Spleen (tissue), 7 donors: ENCODE data around the gene XPOT.

ENCODE experiments used
- POLR2A ChIP-seq, 3 donors: fragments of 450-650 bp; IDR thresholded peaks; one replicate each; pipeline ENCODE4 v1.5.1; 2017; ENCODE audit warnings: antibody characterized with exemption in 3 of 3, mild to moderate bottlenecking in 1 of 3
- POLR2AphosphoS5 ChIP-seq, 3 donors: sonication (generic); formaldehyde crosslinking; IDR thresholded peaks; one replicate each; pipeline ENCODE4 v1.5.1; 2017; ENCODE audit warnings: antibody characterized with exemption in 3 of 3
- TF ChIP-seq, protein P1 (sequence below), 11 experiments: fragments of 200-600 bp in 7 of 11; fragments of 450-650 bp in 4 of 11; sonication (generic) in 4 of 11; IDR thresholded peaks in 8 of 11; conservative IDR thresholded peaks in 3 of 11; 1 replicate in 7 of 11; 2 replicates in 4 of 11; pipeline versions ENCODE4 v1.4.0 to v1.8.0; 2016 to 2021; ENCODE audit warnings: antibody characterized with exemption in 11 of 11, inconsistent platforms in 4 of 11, mild to moderate bottlenecking in 1 of 11
- donor health status: DM: no; HTN: no; CAD: no; lungs with moderate emphysema.
- donor health status: DM: no; HTN: no; CAD: no.
- donor health status: DM: no; HTN: no; CAD: no.

DNA sequence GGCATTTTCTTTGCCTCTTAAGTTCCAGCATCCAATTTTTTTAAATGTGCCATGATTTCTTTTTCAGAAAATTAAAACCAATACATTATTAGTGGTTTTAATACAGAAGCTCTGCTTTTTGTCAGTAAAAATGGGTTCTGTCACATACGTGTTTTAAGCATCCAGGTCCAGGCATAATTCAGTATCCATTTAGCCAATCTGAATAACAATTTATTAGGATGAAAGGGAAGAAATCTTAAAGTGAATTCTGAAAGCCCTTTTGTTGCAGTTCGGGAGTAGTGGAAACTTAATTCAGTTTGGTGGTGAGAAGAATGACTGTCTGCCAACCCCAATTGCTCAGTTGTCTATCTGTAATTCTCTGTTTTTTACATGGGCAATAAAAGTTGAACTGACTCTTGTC lies 7.2 kb downstream of the XPOT start:
- no peak for TF ChIP-seq POLR2A (IDR thresholded peaks at IDR 0.05)
- TF ChIP-seq, protein P1, sequence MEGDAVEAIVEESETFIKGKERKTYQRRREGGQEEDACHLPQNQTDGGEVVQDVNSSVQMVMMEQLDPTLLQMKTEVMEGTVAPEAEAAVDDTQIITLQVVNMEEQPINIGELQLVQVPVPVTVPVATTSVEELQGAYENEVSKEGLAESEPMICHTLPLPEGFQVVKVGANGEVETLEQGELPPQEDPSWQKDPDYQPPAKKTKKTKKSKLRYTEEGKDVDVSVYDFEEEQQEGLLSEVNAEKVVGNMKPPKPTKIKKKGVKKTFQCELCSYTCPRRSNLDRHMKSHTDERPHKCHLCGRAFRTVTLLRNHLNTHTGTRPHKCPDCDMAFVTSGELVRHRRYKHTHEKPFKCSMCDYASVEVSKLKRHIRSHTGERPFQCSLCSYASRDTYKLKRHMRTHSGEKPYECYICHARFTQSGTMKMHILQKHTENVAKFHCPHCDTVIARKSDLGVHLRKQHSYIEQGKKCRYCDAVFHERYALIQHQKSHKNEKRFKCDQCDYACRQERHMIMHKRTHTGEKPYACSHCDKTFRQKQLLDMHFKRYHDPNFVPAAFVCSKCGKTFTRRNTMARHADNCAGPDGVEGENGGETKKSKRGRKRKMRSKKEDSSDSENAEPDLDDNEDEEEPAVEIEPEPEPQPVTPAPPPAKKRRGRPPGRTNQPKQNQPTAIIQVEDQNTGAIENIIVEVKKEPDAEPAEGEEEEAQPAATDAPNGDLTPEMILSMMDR (IDR thresholded peaks at IDR 0.05 in 8 of 11, conservative IDR thresholded peaks at IDR 0.05 in 3 of 11), result no peak
- no peak for TF ChIP-seq POLR2AphosphoS5 (IDR thresholded peaks at IDR 0.05)
